HFF-Myc (cell line): ENCODE results near the gene RRP1B.

Experiments used
- DNase-seq: peaks from one replicate; pipeline ENCODE4 v3.0.0-alpha.2; 2011; ENCODE audit warnings: low read depth; ENCODE audit errors: extremely low read depth
- H3K4me3 ChIP-seq: replicated peaks from 2 replicates; pipeline ENCODE4 v1.5.1; 2011; ENCODE audit warnings: low read depth, mild to moderate bottlenecking, control low read depth, low read length
- TF ChIP-seq, protein P1 (sequence below): IDR thresholded peaks from 2 replicates; pipeline ENCODE4 v1.5.1; 2012; ENCODE audit warnings: mild to moderate bottlenecking, low read depth, low read length, control low read depth; ENCODE audit errors: missing control alignments

RRP1B gene

GRCh38 chr21:43619344-43619743, 40.0 kb upstream of the RRP1B start:
- H3K4me3 ChIP-seq: no peak overlapping the region
- TF ChIP-seq, protein P1, sequence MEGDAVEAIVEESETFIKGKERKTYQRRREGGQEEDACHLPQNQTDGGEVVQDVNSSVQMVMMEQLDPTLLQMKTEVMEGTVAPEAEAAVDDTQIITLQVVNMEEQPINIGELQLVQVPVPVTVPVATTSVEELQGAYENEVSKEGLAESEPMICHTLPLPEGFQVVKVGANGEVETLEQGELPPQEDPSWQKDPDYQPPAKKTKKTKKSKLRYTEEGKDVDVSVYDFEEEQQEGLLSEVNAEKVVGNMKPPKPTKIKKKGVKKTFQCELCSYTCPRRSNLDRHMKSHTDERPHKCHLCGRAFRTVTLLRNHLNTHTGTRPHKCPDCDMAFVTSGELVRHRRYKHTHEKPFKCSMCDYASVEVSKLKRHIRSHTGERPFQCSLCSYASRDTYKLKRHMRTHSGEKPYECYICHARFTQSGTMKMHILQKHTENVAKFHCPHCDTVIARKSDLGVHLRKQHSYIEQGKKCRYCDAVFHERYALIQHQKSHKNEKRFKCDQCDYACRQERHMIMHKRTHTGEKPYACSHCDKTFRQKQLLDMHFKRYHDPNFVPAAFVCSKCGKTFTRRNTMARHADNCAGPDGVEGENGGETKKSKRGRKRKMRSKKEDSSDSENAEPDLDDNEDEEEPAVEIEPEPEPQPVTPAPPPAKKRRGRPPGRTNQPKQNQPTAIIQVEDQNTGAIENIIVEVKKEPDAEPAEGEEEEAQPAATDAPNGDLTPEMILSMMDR: no peak
- no peak for DNase-seq

DNA sequence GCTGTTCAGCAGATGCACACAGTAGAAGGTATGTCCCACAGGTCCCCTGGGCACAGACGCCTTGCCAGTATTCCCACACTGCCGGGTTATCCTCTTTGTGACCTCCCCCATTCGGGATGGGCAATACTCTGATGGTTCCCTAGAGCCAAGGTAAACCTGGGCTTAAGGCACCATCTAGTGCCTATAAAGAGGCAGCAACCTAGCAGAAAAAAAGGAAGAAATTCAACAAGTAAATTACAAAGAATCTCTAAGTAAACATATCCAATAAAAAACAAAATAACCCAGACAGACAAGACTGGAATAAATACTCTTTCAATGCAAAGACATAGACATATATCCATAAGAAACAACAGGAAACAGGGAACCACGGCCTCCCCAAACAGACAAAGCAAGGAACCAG, 39.5 kb upstream of the RRP1B start:
- no peak for DNase-seq
- TF ChIP-seq, protein P1: peak; percentile 6
- H3K4me3 ChIP-seq: no peak overlapping the region

DNA sequence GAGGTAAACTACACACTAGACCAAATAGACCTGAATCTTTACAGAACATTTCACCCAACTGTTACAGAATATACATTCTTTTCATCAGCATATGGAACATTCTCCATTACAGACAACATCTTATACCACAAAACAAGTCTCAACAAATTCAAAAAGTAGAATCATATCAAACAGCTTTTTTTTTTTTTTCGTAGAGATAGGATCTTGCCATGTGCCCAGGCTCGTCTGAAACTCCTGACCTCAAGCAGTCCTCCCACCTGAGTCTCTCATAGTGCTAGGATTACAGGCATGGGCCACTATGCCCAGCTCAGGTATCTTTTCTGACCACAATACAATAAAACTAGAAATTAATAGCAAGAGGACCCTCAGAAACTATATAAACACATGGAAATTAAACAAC, 36.6 kb upstream of the RRP1B start:
- TF ChIP-seq, protein P1: no peak
- H3K4me3 ChIP-seq: no peak overlapping the region
- no peak for DNase-seq

- no peak for DNase-seq
- H3K4me3 ChIP-seq: no peak overlapping the region
- TF ChIP-seq, protein P1: no peak
Measured at GRCh38 chr21:43623588-43623987, 35.8 kb upstream of the RRP1B start.

GRCh38 chr21:43624339-43624738, 35.0 kb upstream of the RRP1B start:
- no peak for DNase-seq
- TF ChIP-seq, protein P1: no peak
- no peak overlapping the region for H3K4me3 ChIP-seq

GRCh38 chr21:43626390-43626789, 33.0 kb upstream of the RRP1B start:
- no peak for DNase-seq
- TF ChIP-seq, protein P1: no peak
- H3K4me3 ChIP-seq: no peak overlapping the region

DNA sequence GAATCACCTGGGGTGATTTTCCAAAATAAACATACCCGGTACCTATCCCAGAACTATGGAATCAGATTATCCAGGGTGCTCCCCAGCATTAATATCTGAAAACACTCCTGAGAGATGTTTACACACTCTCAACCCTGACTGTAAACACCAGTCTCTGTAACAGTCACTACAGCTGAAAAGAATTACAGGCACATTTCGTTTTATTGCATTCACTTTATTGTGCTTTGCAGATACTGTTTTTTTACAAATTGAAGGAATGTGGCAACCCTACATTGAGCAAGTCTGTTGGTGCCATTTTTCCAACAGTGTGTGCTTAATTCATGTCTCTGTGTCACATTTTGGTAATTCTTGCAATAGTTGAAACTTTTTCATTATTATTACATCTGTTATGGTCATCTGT, 31.8 kb upstream of the RRP1B start:
- DNase-seq: no peak
- TF ChIP-seq, protein P1: no peak
- no peak overlapping the region for H3K4me3 ChIP-seq
